GM12878 (cell line): ENCODE results near the gene SETBP1.

Experiments
- CBX5 ChIP-seq: sonication (generic); IDR thresholded peaks from 2 replicates; pipeline ENCODE4 v1.6.1; 2016; ENCODE audit warnings: low read depth, moderate library complexity, mild to moderate bottlenecking, inconsistent platforms
- HDAC2 ChIP-seq: fragments of 200-600 bp; sonication (generic); IDR thresholded peaks from 2 replicates; pipeline ENCODE4 v1.6.1; 2017
- HDAC6 ChIP-seq: fragments of 200-600 bp; sonication (generic); IDR thresholded peaks from one replicate; pipeline ENCODE4 v1.8.0; 2017; ENCODE audit warnings: antibody characterized with exemption; ENCODE audit not compliant: unreplicated experiment
- JUNB ChIP-seq: IDR thresholded peaks from 2 replicates; pipeline ENCODE4 v1.6.1; 2016; ENCODE audit warnings: antibody characterized with exemption, mild to moderate bottlenecking
- RAD21 ChIP-seq: IDR thresholded peaks from 2 replicates; pipeline ENCODE4 v1.6.1; 2011; ENCODE audit warnings: mild to moderate bottlenecking, low read depth, low read length, moderate library complexity; ENCODE audit not compliant: insufficient read depth
- RCOR1 ChIP-seq: conservative IDR thresholded peaks from 2 replicates; pipeline ENCODE4 v1.6.1; 2012; ENCODE audit warnings: low read depth, low read length, improper control_type of control experiment
- REST ChIP-seq: IDR thresholded peaks from 2 replicates; pipeline ENCODE4 v1.6.1; 2012; ENCODE audit warnings: mild to moderate bottlenecking, low read depth, low read length
- SIN3A ChIP-seq: IDR thresholded peaks from 2 replicates; pipeline ENCODE4 v1.6.1; 2012; ENCODE audit warnings: low read depth, low read length, improper control_type of control experiment
- YY1 ChIP-seq: IDR thresholded peaks from 2 replicates; pipeline ENCODE4 v1.6.1; 2011; ENCODE audit warnings: low read depth, mild to moderate bottlenecking, low read length
- TF ChIP-seq, protein P1 (sequence below), 3 experiments: IDR thresholded peaks in 2 of 3; conservative IDR thresholded peaks in 1 of 3; 2 replicates each; pipeline ENCODE4 v1.5.1; 2011; ENCODE audit warnings: low read depth in 3 of 3, low read length in 3 of 3, mild to moderate bottlenecking in 3 of 3, control low read depth in 2 of 3, moderate library complexity in 2 of 3, inconsistent platforms in 1 of 3, mixed read lengths in 1 of 3; ENCODE audit not compliant: control insufficient read depth in 2 of 3, insufficient read depth in 1 of 3; ENCODE audit errors: extremely low read depth in 1 of 3

GRCh38 chr18:44998360-44998759, 317.7 kb downstream of the SETBP1 start:
- TF ChIP-seq JUNB (no peak), RAD21 (no peak), REST (no peak), HDAC6 (no peak), RCOR1 (no peak), HDAC2 (no peak), SIN3A (no peak), YY1 (no peak), CBX5 (no peak)
- TF ChIP-seq, protein P1, sequence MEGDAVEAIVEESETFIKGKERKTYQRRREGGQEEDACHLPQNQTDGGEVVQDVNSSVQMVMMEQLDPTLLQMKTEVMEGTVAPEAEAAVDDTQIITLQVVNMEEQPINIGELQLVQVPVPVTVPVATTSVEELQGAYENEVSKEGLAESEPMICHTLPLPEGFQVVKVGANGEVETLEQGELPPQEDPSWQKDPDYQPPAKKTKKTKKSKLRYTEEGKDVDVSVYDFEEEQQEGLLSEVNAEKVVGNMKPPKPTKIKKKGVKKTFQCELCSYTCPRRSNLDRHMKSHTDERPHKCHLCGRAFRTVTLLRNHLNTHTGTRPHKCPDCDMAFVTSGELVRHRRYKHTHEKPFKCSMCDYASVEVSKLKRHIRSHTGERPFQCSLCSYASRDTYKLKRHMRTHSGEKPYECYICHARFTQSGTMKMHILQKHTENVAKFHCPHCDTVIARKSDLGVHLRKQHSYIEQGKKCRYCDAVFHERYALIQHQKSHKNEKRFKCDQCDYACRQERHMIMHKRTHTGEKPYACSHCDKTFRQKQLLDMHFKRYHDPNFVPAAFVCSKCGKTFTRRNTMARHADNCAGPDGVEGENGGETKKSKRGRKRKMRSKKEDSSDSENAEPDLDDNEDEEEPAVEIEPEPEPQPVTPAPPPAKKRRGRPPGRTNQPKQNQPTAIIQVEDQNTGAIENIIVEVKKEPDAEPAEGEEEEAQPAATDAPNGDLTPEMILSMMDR (IDR thresholded peaks at IDR 0.05 in 2 of 3, conservative IDR thresholded peaks at IDR 0.05 in 1 of 3; ENCODE audit: control insufficient read depth in 2 of 3, extremely low read depth in 1 of 3, insufficient read depth in 1 of 3, low read depth in 3 of 3, low read length in 3 of 3) = no peak
